NK-92 treated with Interleukin-12 subunit alpha and Interleukin-12 subunit beta, amount 100 ng/mL, for 24 hours (cell line): ENCODE results near the gene COL9A3.
A peak's percentile ranks its signal among the peaks of the same experiment; 100 is the strongest.
"Not testable (repeated sequence)": the region's sequence is repeated elsewhere in the genome, so short reads cannot be mapped to it uniquely, and the experiment has no call there.

Experiments
- DNase-seq: peaks from one replicate; lab custom pipeline; 2025; lab: John Stamatoyannopoulos, UW

COL9A3 gene

DNA sequence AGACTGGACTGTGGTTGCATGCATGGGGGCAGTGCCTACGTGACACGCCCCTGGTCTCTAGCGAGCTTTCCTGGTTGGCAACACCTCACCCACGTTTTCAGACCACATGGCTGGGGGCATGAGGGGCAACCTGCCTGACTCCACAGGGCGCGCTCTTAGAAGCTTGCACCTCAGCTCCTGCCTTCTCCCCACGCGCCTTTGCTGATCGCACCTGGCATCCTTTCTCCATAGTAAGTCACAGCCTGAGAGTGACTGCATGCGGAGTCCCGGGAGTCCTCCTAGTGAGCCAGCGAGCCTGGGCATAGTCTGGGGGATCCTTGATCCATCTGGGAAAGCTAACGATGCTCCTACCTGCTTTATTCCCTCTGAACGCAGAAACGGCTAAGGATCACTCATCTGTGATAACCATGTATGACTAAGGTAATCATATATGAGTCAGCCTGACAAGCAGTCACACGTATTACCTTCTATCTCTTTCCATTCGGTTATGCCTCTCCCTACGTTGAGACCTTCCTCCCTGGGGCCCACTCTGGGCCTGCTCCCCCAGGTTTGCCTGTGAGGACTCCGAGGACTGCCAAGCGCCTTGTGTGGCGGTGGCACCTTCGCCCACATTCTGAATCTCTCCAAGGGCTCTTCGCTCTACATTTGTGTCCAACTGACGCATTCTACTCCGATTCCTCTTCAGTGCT lies 40.2 kb downstream of the COL9A3 start:
- DNase-seq: no peak

- no peak for DNase-seq
Observed at GRCh38 chr20:62858058-62858830, 41.4 kb downstream of the COL9A3 start.

DNA sequence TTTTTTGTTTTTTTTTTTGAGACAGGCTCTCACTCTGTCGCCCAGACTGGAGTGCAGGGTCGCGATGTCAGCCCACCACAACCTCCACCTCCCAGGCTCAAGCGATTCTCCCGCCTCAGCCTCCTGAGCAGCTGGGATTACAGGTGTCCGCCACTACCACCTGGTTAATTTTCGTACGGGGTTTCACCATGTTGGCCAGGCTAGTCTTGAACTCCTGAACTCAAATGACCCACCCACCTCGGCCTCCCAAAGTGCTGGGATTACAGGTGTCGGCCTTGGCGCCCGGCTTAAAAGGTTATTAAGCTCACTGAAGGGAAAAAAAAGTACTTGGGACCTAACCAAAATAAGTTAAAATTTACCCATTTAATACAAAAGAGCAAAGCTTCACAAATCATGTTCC lies 42.9 kb downstream of the COL9A3 start:
- no peak for DNase-seq

- DNase-seq: no peak
Observed at GRCh38 chr20:62860391-62860923, 43.6 kb downstream of the COL9A3 start.

GRCh38 chr20:62860924-62861691 lies 44.3 kb downstream of the COL9A3 start:
- DNase-seq: no peak

DNA sequence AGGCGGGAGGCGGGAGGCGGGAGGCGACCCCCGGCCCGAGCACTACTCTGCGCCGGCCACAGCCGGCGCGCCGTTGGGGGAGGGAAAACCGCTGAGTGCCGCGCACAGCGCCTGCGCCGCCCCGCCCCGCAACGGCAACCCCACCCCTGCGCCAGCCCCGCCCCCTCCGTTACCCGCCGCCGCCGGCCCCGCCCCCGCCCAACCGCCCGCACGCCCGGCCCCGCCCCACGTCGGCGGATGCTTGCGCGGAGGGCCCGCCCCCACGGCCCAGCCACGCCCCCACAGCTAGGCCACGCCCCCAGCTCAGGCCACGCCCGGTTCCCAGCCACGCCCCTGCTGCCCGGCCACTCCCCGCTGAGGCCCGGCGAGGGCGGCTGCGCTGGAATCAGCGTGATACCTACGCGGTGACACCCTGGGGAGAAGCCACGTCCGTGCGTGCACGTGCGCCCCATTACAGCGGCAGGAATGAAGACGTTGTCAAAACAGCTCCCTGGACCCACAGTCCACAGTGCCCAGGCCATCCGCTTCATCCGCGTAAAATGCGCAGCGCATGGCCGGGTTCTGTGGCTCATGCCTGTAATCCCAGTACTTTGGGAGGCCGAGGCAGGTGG lies 45.0 kb downstream of the COL9A3 start, which contains the start of gene TCFL5:
TCFL5 (minus strand) TSS at position 97 of the 611 bp plus-strand sequence. CDS start 152 bp downstream, outside the sequence.
- peak; percentile 78 for DNase-seq

GRCh38 chr20:62864207-62864606 lies 47.4 kb downstream of the COL9A3 start:
- DNase-seq: no peak

DNA sequence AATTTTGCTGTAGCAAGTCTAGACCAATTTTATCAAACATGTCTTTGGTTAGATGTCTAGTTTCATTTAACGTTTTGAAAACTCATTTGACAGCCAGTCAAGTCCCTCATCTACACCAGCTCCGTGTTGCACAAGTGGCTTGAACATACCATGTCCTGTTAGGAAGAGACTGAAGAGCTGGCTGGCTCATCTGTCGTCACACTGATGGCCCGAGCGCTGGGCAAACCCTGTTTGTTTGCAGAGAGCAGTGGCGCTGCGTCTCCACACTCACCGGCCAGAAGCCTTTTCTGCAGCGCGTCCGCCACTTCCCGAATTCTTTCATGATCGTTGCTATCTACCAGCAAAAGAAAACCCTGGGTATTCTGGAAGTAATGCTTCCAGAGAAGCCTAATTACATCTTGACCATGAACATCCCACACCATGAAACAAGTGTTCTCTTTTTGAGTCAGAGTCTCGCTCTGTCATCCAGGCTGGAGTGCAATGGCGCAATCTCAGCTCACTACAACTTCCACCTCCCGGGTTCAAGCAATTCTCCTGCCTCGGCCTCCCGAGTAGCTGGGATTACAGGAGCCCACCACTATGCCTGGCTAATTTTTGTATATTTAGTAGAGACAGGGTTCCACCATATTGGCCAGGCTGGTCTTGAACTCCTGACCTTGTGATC lies 55.5 kb downstream of the COL9A3 start:
- no peak for DNase-seq

DNA sequence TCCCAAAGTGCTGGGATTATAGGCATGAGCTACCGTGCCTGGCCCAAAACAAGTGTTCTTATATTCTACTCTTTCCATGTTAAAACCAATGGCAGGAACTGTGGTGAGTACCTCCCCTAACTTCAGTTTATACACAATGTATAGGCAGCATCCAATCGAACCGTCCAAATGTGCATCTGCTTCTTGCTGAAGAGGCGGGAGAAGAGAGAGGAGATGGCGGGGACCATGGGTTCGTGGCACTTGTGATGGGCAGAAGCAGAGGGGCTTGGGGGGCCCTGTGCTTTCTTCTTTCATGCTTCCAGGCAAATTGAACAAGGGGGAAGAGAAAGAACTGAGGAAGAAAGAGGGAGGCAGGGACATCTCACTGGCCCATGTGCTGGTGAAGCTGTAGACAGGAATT lies 56.0 kb downstream of the COL9A3 start:
- no peak for DNase-seq

DNA sequence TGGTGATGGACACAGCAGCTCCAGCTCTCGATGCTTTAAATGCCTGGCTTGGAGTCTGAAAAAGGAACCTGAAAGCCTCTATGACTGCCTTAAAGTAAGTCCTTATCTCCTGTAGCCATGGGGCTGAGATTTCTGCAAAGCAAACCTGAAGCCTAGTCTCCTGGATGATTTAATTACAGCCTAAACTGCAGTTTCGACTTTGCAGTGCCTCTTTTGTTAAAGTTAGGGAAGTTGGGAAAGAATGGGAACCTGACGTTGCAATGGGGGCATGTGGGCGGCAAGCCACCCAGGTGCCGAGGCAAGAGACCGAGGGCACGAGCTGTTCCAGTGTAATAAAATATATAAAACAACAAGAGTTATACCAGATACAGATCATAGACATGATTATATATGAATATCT lies 56.4 kb downstream of the COL9A3 start:
- no peak for DNase-seq

GRCh38 chr20:62873681-62874031 lies 56.8 kb downstream of the COL9A3 start:
- DNase-seq: not testable (repeated sequence)

- DNase-seq: no peak
Observed at GRCh38 chr20:62874964-62875344, 58.1 kb downstream of the COL9A3 start.

- no peak for DNase-seq
Observed at GRCh38 chr20:62875419-62876361, 58.8 kb downstream of the COL9A3 start.

DNA sequence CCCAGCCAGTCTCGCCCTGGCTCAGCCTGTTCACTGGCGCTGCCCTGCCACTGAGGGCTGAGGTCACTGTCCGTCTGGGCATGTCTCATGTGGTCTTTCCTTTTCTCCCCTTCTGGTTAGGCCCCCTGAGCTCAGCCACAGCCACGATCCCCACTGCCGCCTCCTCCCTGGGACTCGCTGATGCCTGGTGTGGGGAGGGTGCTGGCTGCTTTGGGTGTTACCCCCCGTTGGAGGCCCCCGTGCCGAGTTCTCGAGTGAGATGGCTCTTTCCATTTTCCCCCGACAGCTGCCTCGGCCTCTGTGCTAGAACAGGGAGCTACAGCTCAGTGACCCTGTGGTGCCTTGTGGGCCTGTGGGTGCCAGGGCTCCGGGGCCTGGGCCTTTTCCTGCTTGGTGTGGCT lies 59.7 kb downstream of the COL9A3 start:
- no peak for DNase-seq

GRCh38 chr20:62876902-62877816 lies 60.3 kb downstream of the COL9A3 start:
- DNase-seq: no peak

GRCh38 chr20:62878244-62879038 lies 61.6 kb downstream of the COL9A3 start:
- DNase-seq: no peak

- DNase-seq: no peak
Observed at GRCh38 chr20:62879275-62880146, 62.7 kb downstream of the COL9A3 start.
